Measurements from ENCODE around the gene IFI27L2.

IFI27L2 gene, protein sequence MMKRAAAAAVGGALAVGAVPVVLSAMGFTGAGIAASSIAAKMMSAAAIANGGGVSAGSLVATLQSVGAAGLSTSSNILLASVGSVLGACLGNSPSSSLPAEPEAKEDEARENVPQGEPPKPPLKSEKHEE

DNA sequence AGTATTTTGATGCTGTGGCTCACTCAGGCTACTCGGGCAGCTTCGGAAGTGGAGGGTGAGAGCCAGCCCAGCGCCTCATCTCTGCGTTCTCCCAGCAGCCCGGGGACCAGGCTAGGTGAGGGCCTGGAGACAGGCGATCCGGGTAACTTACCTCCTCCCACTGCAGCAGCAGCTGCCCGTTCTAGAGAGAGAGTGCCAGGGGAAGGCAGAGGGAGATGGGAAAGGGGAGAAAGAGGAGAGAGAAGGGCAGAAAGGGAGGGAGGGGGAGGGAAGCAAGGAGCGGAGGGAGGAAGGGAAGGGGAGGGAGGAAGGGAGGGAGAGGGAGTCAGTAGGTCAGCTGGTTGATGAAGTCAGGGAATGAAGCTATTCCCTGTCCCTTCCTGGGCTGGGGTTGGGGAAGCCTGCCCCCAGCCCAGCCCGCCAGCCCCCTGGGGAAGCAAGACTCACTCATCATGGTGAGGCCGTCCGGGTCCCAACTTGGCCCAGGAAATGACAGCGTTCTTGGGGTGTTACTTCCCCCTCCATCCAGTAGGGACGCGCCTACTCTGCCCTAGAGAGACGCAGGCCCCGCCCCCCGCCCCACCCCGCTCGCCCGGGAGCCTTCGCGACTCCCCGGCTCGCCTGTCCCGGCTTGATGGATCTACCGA is at the start of gene IFI27L2:
IFI27L2 (minus strand) TSS at position 494 of the 647 bp plus-strand sequence; CDS start at position 454, 40 bp downstream.
- TF ChIP-seq, protein P1, sequence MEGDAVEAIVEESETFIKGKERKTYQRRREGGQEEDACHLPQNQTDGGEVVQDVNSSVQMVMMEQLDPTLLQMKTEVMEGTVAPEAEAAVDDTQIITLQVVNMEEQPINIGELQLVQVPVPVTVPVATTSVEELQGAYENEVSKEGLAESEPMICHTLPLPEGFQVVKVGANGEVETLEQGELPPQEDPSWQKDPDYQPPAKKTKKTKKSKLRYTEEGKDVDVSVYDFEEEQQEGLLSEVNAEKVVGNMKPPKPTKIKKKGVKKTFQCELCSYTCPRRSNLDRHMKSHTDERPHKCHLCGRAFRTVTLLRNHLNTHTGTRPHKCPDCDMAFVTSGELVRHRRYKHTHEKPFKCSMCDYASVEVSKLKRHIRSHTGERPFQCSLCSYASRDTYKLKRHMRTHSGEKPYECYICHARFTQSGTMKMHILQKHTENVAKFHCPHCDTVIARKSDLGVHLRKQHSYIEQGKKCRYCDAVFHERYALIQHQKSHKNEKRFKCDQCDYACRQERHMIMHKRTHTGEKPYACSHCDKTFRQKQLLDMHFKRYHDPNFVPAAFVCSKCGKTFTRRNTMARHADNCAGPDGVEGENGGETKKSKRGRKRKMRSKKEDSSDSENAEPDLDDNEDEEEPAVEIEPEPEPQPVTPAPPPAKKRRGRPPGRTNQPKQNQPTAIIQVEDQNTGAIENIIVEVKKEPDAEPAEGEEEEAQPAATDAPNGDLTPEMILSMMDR (IDR thresholded peaks at IDR 0.05; ENCODE audit: borderline replicate concordance, insufficient read depth, low read depth, low read length): peak; percentile 57
- peak within 1 kb of the TSS; percentile 68 for H3K4me3 ChIP-seq (ENCODE audit: low read depth, low read length)

DNA sequence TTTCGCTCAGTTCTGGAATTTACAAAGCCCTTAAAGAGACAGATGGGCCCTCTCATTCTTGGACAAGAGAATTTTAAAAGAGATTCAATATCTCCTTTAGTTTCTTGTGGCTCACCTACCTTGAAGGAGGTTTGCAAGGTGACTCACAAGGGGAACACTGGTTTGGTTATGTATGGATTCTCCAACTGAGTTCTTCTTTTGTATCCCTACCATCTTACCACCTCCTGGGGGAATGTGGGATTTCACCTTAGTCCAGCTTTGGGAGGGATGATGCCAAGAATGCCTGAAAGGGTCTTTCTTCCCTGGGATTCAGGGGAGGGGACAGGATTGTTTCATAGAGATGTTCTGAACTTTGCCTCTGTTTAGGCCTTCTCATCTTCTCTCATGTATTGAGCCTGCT is 48.4 kb upstream of the IFI27L2 start:
- TF ChIP-seq, protein P1 (IDR thresholded peaks at IDR 0.05; ENCODE audit: borderline replicate concordance, insufficient read depth, low read depth, low read length): no peak
- no peak overlapping the region for H3K4me3 ChIP-seq (ENCODE audit: low read depth, low read length)

DNA sequence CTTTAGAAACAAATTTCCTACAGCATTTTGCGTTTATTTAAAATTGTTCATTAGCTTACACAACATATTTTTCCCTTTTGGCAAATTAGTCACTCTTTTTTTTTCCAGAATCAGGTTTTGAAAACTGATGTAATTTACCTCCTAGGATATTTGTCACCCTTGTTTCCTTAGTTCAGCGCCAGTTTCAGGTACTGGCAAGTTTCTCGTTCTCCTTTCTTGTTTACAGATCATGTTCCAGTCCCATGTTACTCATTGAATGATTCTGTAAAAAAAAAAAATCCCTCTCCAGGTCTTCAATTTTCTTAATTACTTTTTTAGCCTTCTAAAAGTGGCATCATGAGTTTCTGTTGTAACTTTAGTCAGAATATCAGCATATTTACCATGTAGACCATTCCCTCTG is 47.4 kb upstream of the IFI27L2 start:
- TF ChIP-seq, protein P1 (IDR thresholded peaks at IDR 0.05; ENCODE audit: borderline replicate concordance, insufficient read depth, low read depth, low read length): no peak

DNA sequence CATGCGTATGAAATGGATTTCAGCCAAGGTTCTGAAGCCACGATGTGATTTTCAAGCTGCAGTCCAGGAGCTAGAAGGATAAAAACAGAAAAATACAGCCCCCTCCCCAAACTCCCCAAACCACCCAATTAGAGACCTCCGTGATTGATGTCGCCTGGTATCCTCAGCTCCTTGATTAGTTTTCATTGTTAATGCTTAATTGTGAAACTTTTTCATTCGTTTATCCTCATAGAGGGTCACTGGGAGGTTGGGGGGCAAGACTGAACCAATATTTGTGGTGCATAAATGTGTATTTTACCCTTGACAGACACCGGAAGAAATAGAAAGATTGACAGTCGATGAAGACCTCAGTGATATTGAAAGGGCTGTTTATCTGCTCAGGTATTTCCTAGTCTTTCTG is 46.3 kb upstream of the IFI27L2 start:
- H3K4me3 ChIP-seq (ENCODE audit: low read depth, low read length): no peak overlapping the region
- TF ChIP-seq, protein P1 (IDR thresholded peaks at IDR 0.05; ENCODE audit: borderline replicate concordance, insufficient read depth, low read depth, low read length): no peak

More for the DNA sequence above, 47.4 kb upstream of the IFI27L2 start:
- no peak overlapping the region for H3K4me3 ChIP-seq (ENCODE audit: low read depth, low read length)

DNA sequence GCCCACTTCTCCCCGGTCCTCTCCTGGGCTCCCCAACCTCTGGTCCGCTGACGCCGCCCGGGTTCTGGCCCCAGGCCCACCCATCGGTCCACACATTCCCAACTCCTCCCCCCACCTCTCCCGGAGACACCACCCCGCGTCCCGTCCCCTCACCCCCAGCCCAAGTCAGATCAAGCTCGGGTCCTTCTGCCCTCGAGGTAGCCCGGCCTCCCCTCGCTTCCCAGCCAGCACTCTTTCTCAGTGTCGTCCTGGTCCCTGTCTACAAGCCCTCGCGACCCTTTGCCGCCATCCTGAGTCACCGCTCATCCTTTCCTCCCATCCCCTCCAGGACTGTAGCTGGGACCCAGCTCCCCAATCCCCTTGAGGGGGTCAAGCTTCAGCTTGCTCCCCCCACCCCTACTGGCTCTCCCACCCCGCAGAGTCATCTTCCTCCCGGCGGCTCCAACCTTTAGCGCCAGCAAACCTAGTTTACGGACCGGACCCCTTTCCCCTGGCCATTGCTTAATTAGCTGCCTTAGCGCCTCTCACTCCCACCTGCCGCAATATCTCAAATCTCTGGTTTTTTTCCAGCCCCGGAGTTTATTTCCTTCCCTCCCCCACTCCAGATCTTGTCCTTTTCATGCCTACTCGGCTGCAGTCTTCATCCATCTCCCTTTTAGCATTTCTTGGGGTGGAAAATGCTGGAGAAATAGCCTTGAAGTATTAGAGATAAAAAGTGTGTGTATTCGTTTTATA is 45.8 kb upstream of the IFI27L2 start:
- no peak overlapping the region for H3K4me3 ChIP-seq (ENCODE audit: low read depth, low read length)
- TF ChIP-seq, protein P1 (IDR thresholded peaks at IDR 0.05; ENCODE audit: borderline replicate concordance, insufficient read depth, low read depth, low read length): no peak

DNA sequence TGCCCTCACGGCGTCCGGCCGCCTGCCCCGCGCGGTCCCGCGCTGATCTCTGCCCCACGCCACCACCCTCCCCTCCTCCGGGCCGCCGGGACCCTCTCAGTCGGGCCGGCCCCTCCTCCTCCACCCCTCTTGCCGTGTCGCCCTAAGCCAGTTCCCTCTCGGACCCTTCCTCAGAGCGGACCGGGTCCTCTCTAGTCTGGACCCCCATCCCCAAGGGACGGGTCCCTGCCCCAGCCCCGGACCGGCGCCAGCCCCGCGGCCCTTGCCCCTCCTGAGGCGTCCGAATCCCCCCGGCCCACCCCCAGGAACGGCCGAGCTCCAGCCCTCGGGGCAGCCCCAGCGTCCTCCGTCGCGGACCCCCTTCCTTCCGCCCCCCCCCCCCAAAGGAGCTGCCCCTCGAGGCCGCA is 45.2 kb upstream of the IFI27L2 start:
- TF ChIP-seq, protein P1 (IDR thresholded peaks at IDR 0.05; ENCODE audit: borderline replicate concordance, insufficient read depth, low read depth, low read length): no peak
- H3K4me3 ChIP-seq (ENCODE audit: low read depth, low read length): peak overlapping the region; percentile 28

All from GM12875 (cell line).